BJ (cell line): ENCODE results near the gene OCEL1. TPM values are rescaled to one million over a fixed set of nuclear protein-coding genes. Genes with fewer than 3 reads are reported as not detected.
"Not testable (repeated sequence)": the region's sequence is repeated elsewhere in the genome, so short reads cannot be mapped to it uniquely, and the experiment has no call there.

Experiments used
- CTCF ChIA-PET: fragments of 350-600 bp; formaldehyde crosslinking; extraction: SDS; loops from one replicate; lab custom pipeline; 2021; ENCODE audit warnings: antibody characterized with exemption, inconsistent platforms; lab: Yijun Ruan, JAX
- POLR2A ChIA-PET: fragments of 300-600 bp; sonication (Branson Sonifier 250); formaldehyde crosslinking; extraction: SDS; loops from one replicate; lab custom pipeline; 2021; ENCODE audit warnings: antibody characterized with exemption; lab: Charles Lee
- DNase-seq: peaks from one replicate; pipeline ENCODE4 v3.0.0-alpha.2; 2011; ENCODE audit warnings: low read depth
- H3K27me3 ChIP-seq: 2 replicates; pipeline ENCODE4 v1.6.0; 2011; ENCODE audit warnings: low read length; ENCODE audit not compliant: control insufficient read depth, insufficient read depth
- H3K36me3 ChIP-seq: 2 replicates; pipeline ENCODE4 v1.5.1; 2011; ENCODE audit warnings: low read length; ENCODE audit not compliant: control insufficient read depth, insufficient read depth
- H3K4me3 ChIP-seq: 2 replicates; pipeline ENCODE4 v1.5.1; 2011; ENCODE audit warnings: low read depth, mild to moderate bottlenecking, control low read depth, low read length
- polyA plus RNA-seq: library from polyadenylated mRNA; depleted of rRNA; stranded (reverse); fragments of >200 nt; gene quantifications from 2 replicates; pipeline ENCODE4 v1.2.3, GENCODE V29; 2011
- TF ChIP-seq, protein P1 (sequence below): IDR thresholded peaks from 2 replicates; pipeline ENCODE4 v1.5.1; 2011; ENCODE audit warnings: low read depth, mild to moderate bottlenecking, control low read depth, inconsistent platforms, low read length, moderate library complexity; ENCODE audit not compliant: insufficient read depth

The OCEL1 gene
- polyA plus RNA-seq, 1 experiment, result 10.0 TPM

- H3K4me3 ChIP-seq, result no peak overlapping the region
- DNase-seq, result no peak
- no peaks in the 10 kb centered on the region for H3K27me3 ChIP-seq
- POLR2A ChIA-PET, result no interaction called here
- peaks cover 46% of the 10 kb centered on the region for H3K36me3 ChIP-seq
- CTCF ChIA-PET, result interaction anchor here (0.7 kb wide), 1 partner anchor 100 kb away, joined by 3 read pairs; no protein-coding TSS in a partner anchor
- TF ChIP-seq, protein P1, sequence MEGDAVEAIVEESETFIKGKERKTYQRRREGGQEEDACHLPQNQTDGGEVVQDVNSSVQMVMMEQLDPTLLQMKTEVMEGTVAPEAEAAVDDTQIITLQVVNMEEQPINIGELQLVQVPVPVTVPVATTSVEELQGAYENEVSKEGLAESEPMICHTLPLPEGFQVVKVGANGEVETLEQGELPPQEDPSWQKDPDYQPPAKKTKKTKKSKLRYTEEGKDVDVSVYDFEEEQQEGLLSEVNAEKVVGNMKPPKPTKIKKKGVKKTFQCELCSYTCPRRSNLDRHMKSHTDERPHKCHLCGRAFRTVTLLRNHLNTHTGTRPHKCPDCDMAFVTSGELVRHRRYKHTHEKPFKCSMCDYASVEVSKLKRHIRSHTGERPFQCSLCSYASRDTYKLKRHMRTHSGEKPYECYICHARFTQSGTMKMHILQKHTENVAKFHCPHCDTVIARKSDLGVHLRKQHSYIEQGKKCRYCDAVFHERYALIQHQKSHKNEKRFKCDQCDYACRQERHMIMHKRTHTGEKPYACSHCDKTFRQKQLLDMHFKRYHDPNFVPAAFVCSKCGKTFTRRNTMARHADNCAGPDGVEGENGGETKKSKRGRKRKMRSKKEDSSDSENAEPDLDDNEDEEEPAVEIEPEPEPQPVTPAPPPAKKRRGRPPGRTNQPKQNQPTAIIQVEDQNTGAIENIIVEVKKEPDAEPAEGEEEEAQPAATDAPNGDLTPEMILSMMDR, result no peak
Measured at GRCh38 chr19:17183858-17184321, 42.1 kb upstream of the OCEL1 start.

- no peaks in the 10 kb centered on the region for H3K27me3 ChIP-seq
- ChIA-PET POLR2A (no interaction called here), CTCF (interaction anchor here (0.7 kb wide), 1 partner anchor 99 kb away, joined by 3 read pairs; no protein-coding TSS in a partner anchor)
- no peak overlapping the region for H3K4me3 ChIP-seq
- DNase-seq, result no peak
- peaks cover 48% of the 10 kb centered on the region for H3K36me3 ChIP-seq
- TF ChIP-seq, protein P1, result no peak
Measured at GRCh38 chr19:17184371-17184841, 41.6 kb upstream of the OCEL1 start.

DNA sequence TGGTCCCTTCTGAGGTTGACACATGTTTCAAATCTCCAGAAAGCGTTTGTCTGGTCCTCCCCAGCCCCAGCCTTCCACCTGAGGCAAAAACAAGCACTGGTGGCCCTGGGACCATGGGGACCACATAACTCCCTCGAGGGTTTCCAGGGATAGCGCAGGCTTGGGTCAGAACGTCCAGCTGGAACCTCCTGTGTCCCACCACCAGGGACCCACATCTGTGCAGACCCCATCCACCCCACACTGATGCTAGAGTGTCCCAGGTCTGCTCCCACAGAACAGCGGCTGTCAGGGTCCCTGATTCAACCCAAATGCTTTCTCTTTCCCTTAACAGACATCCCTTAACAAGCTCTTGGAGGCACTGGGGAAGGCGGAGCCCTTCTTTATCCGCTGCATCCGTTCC, 40.4 kb upstream of the OCEL1 start:
- ChIA-PET POLR2A (no interaction called here), CTCF (no interaction called here)
- H3K27me3 ChIP-seq, result no peaks in the 10 kb centered on the region
- no peak overlapping the region for H3K4me3 ChIP-seq
- peaks cover 50% of the 10 kb centered on the region for H3K36me3 ChIP-seq
- no peak for DNase-seq
- TF ChIP-seq, protein P1, result no peak

- H3K27me3 ChIP-seq, POLR2A ChIA-PET, H3K4me3 ChIP-seq, DNase-seq: not testable (repeated sequence)
- H3K36me3 ChIP-seq, result peaks cover 53% of the 10 kb centered on the region
- CTCF ChIA-PET, result interaction anchor here (1.4 kb wide), 1 partner anchor 13 kb away, joined by 3 read pairs; no protein-coding TSS in a partner anchor
Measured at GRCh38 chr19:17191736-17192135, 34.3 kb upstream of the OCEL1 start.

GRCh38 chr19:17192751-17193150, 33.3 kb upstream of the OCEL1 start:
- CTCF ChIA-PET, result interaction anchor here (1.4 kb wide), 1 partner anchor 12 kb away, joined by 3 read pairs; no protein-coding TSS in a partner anchor
- no peak overlapping the region for H3K4me3 ChIP-seq
- DNase-seq, result no peak
- peaks cover 50% of the 10 kb centered on the region for H3K36me3 ChIP-seq
- POLR2A ChIA-PET, result no interaction called here
- TF ChIP-seq, protein P1, result no peak
- no peaks in the 10 kb centered on the region for H3K27me3 ChIP-seq

GRCh38 chr19:17194608-17195007, 31.4 kb upstream of the OCEL1 start:
- H3K36me3 ChIP-seq, result peaks cover 50% of the 10 kb centered on the region
- H3K4me3 ChIP-seq, result no peak overlapping the region
- POLR2A ChIA-PET, result no interaction called here
- DNase-seq, result no peak
- no peaks in the 10 kb centered on the region for H3K27me3 ChIP-seq
- CTCF ChIA-PET, result no interaction called here
- TF ChIP-seq, protein P1, result no peak
